K562 (cell line): Measurements from ENCODE around the gene CKMT2. TPM values are rescaled to one million over a fixed set of nuclear protein-coding genes. Genes with fewer than 3 reads are reported as not detected.

Experiments used
- ATAC-seq: fragments of 200-7000 bp; cut with Tn5 transposase; 3 replicates; pipeline ENCODE4 v1.9.1; 2020; ENCODE audit warnings: moderate library complexity
- BruUV-seq: library from RNA; stranded (reverse); fragments of 400-500 nt; replicated peaks from 2 replicates; lab custom pipeline; 2021; lab: Mats Ljungman, UMichigan
- CTCF ChIA-PET: fragments of 300-600 bp; formaldehyde crosslinking; extraction: SDS; loops from one replicate; lab custom pipeline; 2021; ENCODE audit warnings: low intra/inter-chr PET ratio; lab: Yijun Ruan, JAX
- POLR2A ChIA-PET: fragments of 300-600, 350-650 bp; sonication (Branson Sonifier 250); formaldehyde crosslinking; extraction: SDS; loops from one replicate; lab custom pipeline; 2021; ENCODE audit warnings: antibody characterized with exemption, inconsistent platforms; lab: Yijun Ruan, JAX
- DNase-seq, 4 experiments: peaks; one replicate each; pipeline versions ENCODE4 v3.0.0 to v3.0.0-alpha.2; 2011 to 2018; ENCODE audit warnings: low spot score in 3 of 4, mixed read lengths in 3 of 4; ENCODE audit errors: extremely low read depth in 1 of 4
- FAIRE-seq: peaks from 2 replicates; lab custom pipeline; 2011; peaks lifted over from hg19 to GRCh38; lab: Jason Lieb, UNC
- H2AFZ ChIP-seq: 2 replicates; pipeline ENCODE4 v1.6.0; 2011; ENCODE audit warnings: low read depth, low read length, control low read depth, inconsistent platforms
- H3K27ac ChIP-seq: fragments of 200-600 bp; 3 replicates; pipeline ENCODE4 v1.8.0; 2011; ENCODE audit warnings: low read depth, mild to moderate bottlenecking, control low read depth, inconsistent platforms, low read length, moderate library complexity, mixed read lengths; ENCODE audit errors: extremely low read depth
- H3K27me3 ChIP-seq, 2 experiments: fragments of 300-600 bp in 1 of 2; 2 replicates in 1 of 2; 3 replicates in 1 of 2; pipeline versions ENCODE4 v1.6.0 to v1.8.0; 2011; ENCODE audit warnings: inconsistent platforms in 2 of 2, low read length in 2 of 2, mild to moderate bottlenecking in 1 of 2, mixed read lengths in 1 of 2, moderate library complexity in 1 of 2; ENCODE audit not compliant: control insufficient read depth in 2 of 2, insufficient read depth in 2 of 2
- H3K36me3 ChIP-seq: fragments of 300-600 bp; 3 replicates; pipeline ENCODE4 v1.8.0; 2011; ENCODE audit warnings: mild to moderate bottlenecking, low read length, inconsistent platforms; ENCODE audit not compliant: control insufficient read depth, insufficient read depth
- H3K4me1 ChIP-seq, 2 experiments: fragments of 200-600 bp in 1 of 2; replicated peaks in 1 of 2; 2 replicates in 1 of 2; 3 replicates in 1 of 2; pipeline versions ENCODE4 v1.5.1 to v1.8.0; 2011; ENCODE audit warnings: inconsistent platforms in 2 of 2, low read length in 2 of 2, mild to moderate bottlenecking in 1 of 2, mixed read lengths in 1 of 2, moderate library complexity in 1 of 2; ENCODE audit not compliant: control insufficient read depth in 2 of 2, insufficient read depth in 2 of 2
- H3K4me2 ChIP-seq: 2 replicates; pipeline ENCODE4 v1.6.1; 2011; ENCODE audit warnings: low read length, control low read depth, inconsistent platforms, mixed read lengths; ENCODE audit not compliant: insufficient read depth
- H3K4me3 ChIP-seq: fragments of 200-600 bp; sonication (generic), shearing (Covaris generic); 2 replicates; pipeline ENCODE4 v1.5.1; 2016; ENCODE audit warnings: control low read depth, inconsistent platforms
- H3K79me2 ChIP-seq: fragments of 200-600 bp; 3 replicates; pipeline ENCODE4 v1.8.0; 2011; ENCODE audit warnings: low read length, inconsistent platforms; ENCODE audit not compliant: control insufficient read depth, insufficient read depth
- H3K9ac ChIP-seq, 2 experiments: 2 replicates each; pipeline versions ENCODE4 v1.6.0 to v1.6.1; 2011; ENCODE audit warnings: low read depth in 2 of 2, low read length in 2 of 2, control low read depth in 1 of 2, inconsistent platforms in 1 of 2, mild to moderate bottlenecking in 1 of 2, mixed read lengths in 1 of 2; ENCODE audit not compliant: insufficient read depth in 1 of 2
- H3K9me1 ChIP-seq: one replicate; pipeline ENCODE4 v1.6.0; 2011; ENCODE audit warnings: inconsistent platforms, mild to moderate bottlenecking, low read length, moderate library complexity; ENCODE audit not compliant: control insufficient read depth, insufficient read depth
- H3K9me3 ChIP-seq: replicated peaks from 2 replicates; pipeline ENCODE4 v1.5.1; 2011; ENCODE audit warnings: low read depth, low read length, inconsistent platforms; ENCODE audit not compliant: control insufficient read depth, insufficient read depth
- H4K20me1 ChIP-seq: replicated peaks from 2 replicates; pipeline ENCODE4 v1.6.1; 2011; ENCODE audit warnings: low read length, inconsistent platforms, mixed read lengths; ENCODE audit not compliant: control insufficient read depth, insufficient read depth
- BRD4 ChIP-seq: fragments of 200-600 bp; sonication (generic); IDR thresholded peaks from 2 replicates; pipeline ENCODE4 v1.6.1; 2017; ENCODE audit warnings: inconsistent platforms
- CBX8 ChIP-seq: fragments of 200-600 bp; sonication (generic); IDR thresholded peaks from 2 replicates; pipeline ENCODE4 v1.6.1; 2012; ENCODE audit warnings: borderline replicate concordance, mixed run types, low read depth, mild to moderate bottlenecking, moderate library complexity, mixed read lengths, low read length, control low read depth, inconsistent platforms; ENCODE audit not compliant: poor library complexity, severe bottlenecking; ENCODE audit errors: extremely low read depth
- HSF4 ChIP-seq: fragments of 250-450 bp; sonication (Bioruptor Pico); IDR thresholded peaks from 2 replicates; pipeline ENCODE4 v2.1.2; 2022; ENCODE audit warnings: mild to moderate bottlenecking, moderate library complexity, borderline replicate concordance
- NFATC3 ChIP-seq: fragments of 450-650 bp; IDR thresholded peaks from 2 replicates; pipeline ENCODE4 v1.6.1; 2017; ENCODE audit warnings: mild to moderate bottlenecking
- PURB ChIP-seq: sonication (generic); formaldehyde crosslinking; IDR thresholded peaks from 2 replicates; pipeline ENCODE4 v1.9.0; 2021; ENCODE audit warnings: low read depth, mild to moderate bottlenecking, missing genetic modification reagents
- SAFB2 ChIP-seq: fragments of 200-400 bp; formaldehyde crosslinking; IDR thresholded peaks from 2 replicates; pipeline ENCODE4 v1.6.1; 2018; ENCODE audit warnings: borderline replicate concordance, low read length, low read depth, moderate library complexity; ENCODE audit not compliant: severe bottlenecking
- SMAD3 ChIP-seq: fragments of 450-650 bp; formaldehyde crosslinking; conservative IDR thresholded peaks from 2 replicates; pipeline ENCODE4 v1.4.0; 2020; ENCODE audit warnings: mild to moderate bottlenecking
- TCF7 ChIP-seq: sonication (generic); IDR thresholded peaks from 2 replicates; pipeline ENCODE4 v1.6.1; 2016; ENCODE audit warnings: antibody characterized with exemption, borderline replicate concordance
- ZC3H11A ChIP-seq: IDR thresholded peaks from 2 replicates; pipeline ENCODE4 v1.6.1; 2012; ENCODE audit warnings: low read depth, low read length, improper control_type of control experiment
- ZNF224 ChIP-seq: sonication (generic); formaldehyde crosslinking; IDR thresholded peaks from 2 replicates; pipeline ENCODE4 v1.8.0; 2022; ENCODE audit warnings: mild to moderate bottlenecking, missing genetic modification reagents
- in situ Hi-C: fragments of 300-500 bp; cut with MboI; formaldehyde crosslinking; loops from 4 replicates; pipeline ENCODE4 v1.15.0; 2018; ENCODE audit warnings: inconsistent platforms, mixed read lengths
- intact Hi-C: fragments of 100-400 bp; cut with micrococcal nuclease; formaldehyde crosslinking; loops from 2 replicates; pipeline ENCODE4 v1.14.2; 2022
- polyA plus RNA-seq, 8 experiments: library from polyadenylated mRNA; depleted of rRNA in 4 of 8; stranded (reverse) in 5 of 8; unstranded in 3 of 8; fragments of >200 nt; fragmentation: Nextera tagmentation in 2 of 8; fragmentation: Illumina TruSeq in 1 of 8; extraction: Ambion mirVana in 2 of 8; extraction: Trizol in 1 of 8; gene quantifications; 2 replicates each; pipeline versions ENCODE4 v1.2.1 to v1.2.3, GENCODE V29; 2011 to 2014; ENCODE audit warnings: inconsistent platforms in 1 of 8, missing spikeins in 1 of 8
- total RNA-seq, 7 experiments: library from RNA; depleted of rRNA in 6 of 7; stranded (reverse); fragments of >200 nt in 6 of 7; fragmentation: Illumina TruSeq in 2 of 7; extraction: Trizol in 2 of 7; gene quantifications; 2 replicates each; pipeline versions ENCODE4 v1.2.1 to v1.2.3, GENCODE V29; 2011 to 2021; ENCODE audit warnings: low replicate concordance in 1 of 7
- TF ChIP-seq, protein P1 (sequence below): fragments of 450-650 bp; formaldehyde crosslinking; IDR thresholded peaks from 2 replicates; pipeline ENCODE4 v1.4.0; 2022; ENCODE audit warnings: mild to moderate bottlenecking, moderate library complexity
- TF ChIP-seq, protein P2 (sequence below): sonication (generic); formaldehyde crosslinking; IDR thresholded peaks from 2 replicates; pipeline ENCODE4 v1.8.0; 2022; ENCODE audit warnings: missing genetic modification reagents, mild to moderate bottlenecking, borderline replicate concordance
- TF ChIP-seq, protein P3 (sequence below): sonication (generic); formaldehyde crosslinking; IDR thresholded peaks from 2 replicates; pipeline ENCODE4 v1.8.0; 2023; ENCODE audit warnings: mild to moderate bottlenecking, missing genetic modification reagents
- TF ChIP-seq, protein P4 (sequence below): fragments of 450-650 bp; formaldehyde crosslinking; IDR thresholded peaks from 2 replicates; pipeline ENCODE4 v1.4.0; 2022; ENCODE audit warnings: missing genetic modification characterization
- TF ChIP-seq, protein P5 (sequence below): fragments of 450-650 bp; IDR thresholded peaks from 2 replicates; pipeline ENCODE4 v1.6.1; 2016
- TF ChIP-seq, protein P6 (sequence below): fragments of 250-450 bp; sonication (Bioruptor Pico); IDR thresholded peaks from 2 replicates; pipeline ENCODE4 v1.8.0; 2021; ENCODE audit warnings: moderate library complexity, mild to moderate bottlenecking, inconsistent platforms

The CKMT2 gene
- total and polyA plus RNA-seq, 9 of the 15 experiments (the other 6 are each of a cell fraction or from before 2014, with no cell fraction given), result 0.03 TPM; not detected in 8

DNA sequence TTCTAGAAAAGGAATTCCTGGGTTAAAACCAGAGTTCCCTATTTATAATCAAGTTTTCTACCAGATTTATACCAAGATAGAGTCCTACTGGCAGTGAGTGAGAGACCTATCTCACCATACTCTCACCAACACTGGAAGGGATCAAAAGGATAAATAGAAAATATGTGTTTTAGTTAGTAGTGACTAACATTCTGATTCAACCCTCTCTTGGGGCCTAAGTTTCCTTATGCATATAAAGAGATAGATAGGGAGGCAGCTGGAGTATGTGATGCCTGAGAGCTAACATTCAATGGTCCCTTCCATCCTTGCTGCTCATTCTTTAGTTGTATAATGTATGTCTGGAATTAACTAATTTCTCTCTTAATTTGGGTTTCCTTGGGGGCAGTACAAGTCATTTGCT is 32.0 kb downstream of the CKMT2 start:
- FAIRE-seq, result no peak
- TF ChIP-seq TCF7 (no peak), CBX8 (no peak), SMAD3 (no peak), SAFB2 (no peak), HSF4 (no peak), PURB (CRISPR knock-in tag) (no peak), ZNF224 (CRISPR knock-in tag) (no peak), ZC3H11A (no peak), NFATC3 (no peak), BRD4 (no peak)
- TF ChIP-seq, protein P1, sequence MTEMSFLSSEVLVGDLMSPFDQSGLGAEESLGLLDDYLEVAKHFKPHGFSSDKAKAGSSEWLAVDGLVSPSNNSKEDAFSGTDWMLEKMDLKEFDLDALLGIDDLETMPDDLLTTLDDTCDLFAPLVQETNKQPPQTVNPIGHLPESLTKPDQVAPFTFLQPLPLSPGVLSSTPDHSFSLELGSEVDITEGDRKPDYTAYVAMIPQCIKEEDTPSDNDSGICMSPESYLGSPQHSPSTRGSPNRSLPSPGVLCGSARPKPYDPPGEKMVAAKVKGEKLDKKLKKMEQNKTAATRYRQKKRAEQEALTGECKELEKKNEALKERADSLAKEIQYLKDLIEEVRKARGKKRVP (CRISPR knock-in tag), result no peak
- TF ChIP-seq, protein P2, sequence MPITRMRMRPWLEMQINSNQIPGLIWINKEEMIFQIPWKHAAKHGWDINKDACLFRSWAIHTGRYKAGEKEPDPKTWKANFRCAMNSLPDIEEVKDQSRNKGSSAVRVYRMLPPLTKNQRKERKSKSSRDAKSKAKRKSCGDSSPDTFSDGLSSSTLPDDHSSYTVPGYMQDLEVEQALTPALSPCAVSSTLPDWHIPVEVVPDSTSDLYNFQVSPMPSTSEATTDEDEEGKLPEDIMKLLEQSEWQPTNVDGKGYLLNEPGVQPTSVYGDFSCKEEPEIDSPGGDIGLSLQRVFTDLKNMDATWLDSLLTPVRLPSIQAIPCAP (CRISPR knock-in tag), result no peak
- TF ChIP-seq, protein P3, sequence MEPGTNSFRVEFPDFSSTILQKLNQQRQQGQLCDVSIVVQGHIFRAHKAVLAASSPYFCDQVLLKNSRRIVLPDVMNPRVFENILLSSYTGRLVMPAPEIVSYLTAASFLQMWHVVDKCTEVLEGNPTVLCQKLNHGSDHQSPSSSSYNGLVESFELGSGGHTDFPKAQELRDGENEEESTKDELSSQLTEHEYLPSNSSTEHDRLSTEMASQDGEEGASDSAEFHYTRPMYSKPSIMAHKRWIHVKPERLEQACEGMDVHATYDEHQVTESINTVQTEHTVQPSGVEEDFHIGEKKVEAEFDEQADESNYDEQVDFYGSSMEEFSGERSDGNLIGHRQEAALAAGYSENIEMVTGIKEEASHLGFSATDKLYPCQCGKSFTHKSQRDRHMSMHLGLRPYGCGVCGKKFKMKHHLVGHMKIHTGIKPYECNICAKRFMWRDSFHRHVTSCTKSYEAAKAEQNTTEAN (CRISPR knock-in tag), result no peak
- TF ChIP-seq, protein P4, sequence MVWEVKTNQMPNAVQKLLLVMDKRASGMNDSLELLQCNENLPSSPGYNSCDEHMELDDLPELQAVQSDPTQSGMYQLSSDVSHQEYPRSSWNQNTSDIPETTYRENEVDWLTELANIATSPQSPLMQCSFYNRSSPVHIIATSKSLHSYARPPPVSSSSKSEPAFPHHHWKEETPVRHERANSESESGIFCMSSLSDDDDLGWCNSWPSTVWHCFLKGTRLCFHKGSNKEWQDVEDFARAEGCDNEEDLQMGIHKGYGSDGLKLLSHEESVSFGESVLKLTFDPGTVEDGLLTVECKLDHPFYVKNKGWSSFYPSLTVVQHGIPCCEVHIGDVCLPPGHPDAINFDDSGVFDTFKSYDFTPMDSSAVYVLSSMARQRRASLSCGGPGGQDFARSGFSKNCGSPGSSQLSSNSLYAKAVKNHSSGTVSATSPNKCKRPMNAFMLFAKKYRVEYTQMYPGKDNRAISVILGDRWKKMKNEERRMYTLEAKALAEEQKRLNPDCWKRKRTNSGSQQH (CRISPR knock-in tag), result no peak
- TF ChIP-seq, protein P5, sequence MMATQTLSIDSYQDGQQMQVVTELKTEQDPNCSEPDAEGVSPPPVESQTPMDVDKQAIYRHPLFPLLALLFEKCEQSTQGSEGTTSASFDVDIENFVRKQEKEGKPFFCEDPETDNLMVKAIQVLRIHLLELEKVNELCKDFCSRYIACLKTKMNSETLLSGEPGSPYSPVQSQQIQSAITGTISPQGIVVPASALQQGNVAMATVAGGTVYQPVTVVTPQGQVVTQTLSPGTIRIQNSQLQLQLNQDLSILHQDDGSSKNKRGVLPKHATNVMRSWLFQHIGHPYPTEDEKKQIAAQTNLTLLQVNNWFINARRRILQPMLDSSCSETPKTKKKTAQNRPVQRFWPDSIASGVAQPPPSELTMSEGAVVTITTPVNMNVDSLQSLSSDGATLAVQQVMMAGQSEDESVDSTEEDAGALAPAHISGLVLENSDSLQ, result no peak
- TF ChIP-seq, protein P6, sequence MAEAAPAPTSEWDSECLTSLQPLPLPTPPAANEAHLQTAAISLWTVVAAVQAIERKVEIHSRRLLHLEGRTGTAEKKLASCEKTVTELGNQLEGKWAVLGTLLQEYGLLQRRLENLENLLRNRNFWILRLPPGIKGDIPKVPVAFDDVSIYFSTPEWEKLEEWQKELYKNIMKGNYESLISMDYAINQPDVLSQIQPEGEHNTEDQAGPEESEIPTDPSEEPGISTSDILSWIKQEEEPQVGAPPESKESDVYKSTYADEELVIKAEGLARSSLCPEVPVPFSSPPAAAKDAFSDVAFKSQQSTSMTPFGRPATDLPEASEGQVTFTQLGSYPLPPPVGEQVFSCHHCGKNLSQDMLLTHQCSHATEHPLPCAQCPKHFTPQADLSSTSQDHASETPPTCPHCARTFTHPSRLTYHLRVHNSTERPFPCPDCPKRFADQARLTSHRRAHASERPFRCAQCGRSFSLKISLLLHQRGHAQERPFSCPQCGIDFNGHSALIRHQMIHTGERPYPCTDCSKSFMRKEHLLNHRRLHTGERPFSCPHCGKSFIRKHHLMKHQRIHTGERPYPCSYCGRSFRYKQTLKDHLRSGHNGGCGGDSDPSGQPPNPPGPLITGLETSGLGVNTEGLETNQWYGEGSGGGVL (CRISPR knock-in tag), result no peak

More for the DNA sequence above, 32.0 kb downstream of the CKMT2 start:
- ChIA-PET CTCF (no interaction called here), POLR2A (interaction anchor here (0.7 kb wide), 1 partner anchor 49 kb away, joined by 3 read pairs; no protein-coding TSS in a partner anchor)
- Histone ChIP-seq H3K4me3 (no peak overlapping the region), H3K36me3 (no peaks in the 10 kb centered on the region), H2AFZ (no peak overlapping the region), H3K27ac (no peak overlapping the region), H3K9me1 (no peaks in the 10 kb centered on the region), H3K9me3 (no peaks in the 10 kb centered on the region), H4K20me1 (no peaks in the 10 kb centered on the region), H3K9ac (no peak overlapping the region), H3K4me1 (no peaks in the 10 kb centered on the region), H3K4me2 (no peak overlapping the region), H3K27me3 (no peaks in the 10 kb centered on the region), H3K79me2 (no peaks in the 10 kb centered on the region)
- in situ Hi-C loops (no loop called here), intact Hi-C loops (no loop called here)
- DNase-seq, result no peak
- no TSS peak for BruUV-seq
- ATAC-seq, result no peak
